Progenitor cell of endocrine pancreas (in vitro differentiated cells): ENCODE data around the gene SYCN. TPM values are rescaled to one million over a fixed set of nuclear protein-coding genes. Genes with fewer than 3 reads are reported as not detected.

Source experiments
- DNase-seq: peaks from one replicate; pipeline ENCODE4 v3.0.0; 2021; ENCODE audit warnings: low spot score; ENCODE audit not compliant: unreplicated experiment
- H3K27ac Mint-ChIP-seq: 2 replicates; pipeline ENCODE4 v1.8.0; 2021; ENCODE audit warnings: mild to moderate bottlenecking, moderate library complexity, mixed read lengths
- H3K27me3 Mint-ChIP-seq: 2 replicates; pipeline ENCODE4 v1.8.0; 2021; ENCODE audit warnings: mixed read lengths
- H3K36me3 Mint-ChIP-seq: 2 replicates; pipeline ENCODE4 v1.8.0; 2022; ENCODE audit warnings: mixed read lengths; ENCODE audit not compliant: insufficient read depth
- H3K4me1 Mint-ChIP-seq: 2 replicates; pipeline ENCODE4 v1.8.0; 2021; ENCODE audit warnings: low read depth, mixed read lengths
- H3K4me3 Mint-ChIP-seq: 2 replicates; pipeline ENCODE4 v1.8.0; 2021; ENCODE audit warnings: low read depth, mild to moderate bottlenecking, moderate library complexity, mixed read lengths
- H3K9me3 Mint-ChIP-seq: 2 replicates; pipeline ENCODE4 v1.8.0; 2021; ENCODE audit warnings: low read depth, mixed read lengths
- total RNA-seq: library from RNA; stranded (reverse); gene quantifications from 2 replicates; pipeline ENCODE4 v1.2.1, GENCODE V29; 2021
- TF ChIP-seq, protein P1 (sequence below): fragments of 200-600 bp; sonication (generic); IDR thresholded peaks from one replicate; pipeline ENCODE4 v1.5.0; 2021; ENCODE audit warnings: antibody characterized with exemption, mild to moderate bottlenecking; ENCODE audit not compliant: unreplicated experiment

The SYCN gene
- total RNA-seq, 1 donor from 2014 or later: not detected

DNA sequence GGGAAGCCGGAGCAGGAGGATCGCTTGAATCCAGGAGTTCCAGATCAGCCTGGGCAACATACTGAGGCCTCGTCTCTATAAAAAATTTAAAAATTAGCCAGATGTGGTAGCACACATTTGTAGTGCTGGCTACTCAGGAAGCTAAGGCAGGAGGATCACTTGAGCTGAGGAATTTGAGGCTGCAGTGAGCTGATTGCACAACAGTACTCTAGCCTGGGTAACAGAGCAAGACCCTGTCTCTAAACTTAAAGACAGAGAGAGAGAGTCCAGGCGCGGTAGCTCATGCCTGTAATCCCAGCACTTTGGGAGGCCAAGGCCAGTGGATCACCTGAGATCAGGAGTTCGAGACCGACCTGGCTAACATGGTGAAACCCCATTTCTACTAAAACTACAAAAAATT lies 36.4 kb upstream of the SYCN start:
- H3K27me3 Mint-ChIP-seq: peaks cover 52% of the 10 kb centered on the region
- no peak overlapping the region for H3K27ac Mint-ChIP-seq
- H3K9me3 Mint-ChIP-seq: no peaks in the 10 kb centered on the region
- DNase-seq: no peak
- TF ChIP-seq, protein P1, sequence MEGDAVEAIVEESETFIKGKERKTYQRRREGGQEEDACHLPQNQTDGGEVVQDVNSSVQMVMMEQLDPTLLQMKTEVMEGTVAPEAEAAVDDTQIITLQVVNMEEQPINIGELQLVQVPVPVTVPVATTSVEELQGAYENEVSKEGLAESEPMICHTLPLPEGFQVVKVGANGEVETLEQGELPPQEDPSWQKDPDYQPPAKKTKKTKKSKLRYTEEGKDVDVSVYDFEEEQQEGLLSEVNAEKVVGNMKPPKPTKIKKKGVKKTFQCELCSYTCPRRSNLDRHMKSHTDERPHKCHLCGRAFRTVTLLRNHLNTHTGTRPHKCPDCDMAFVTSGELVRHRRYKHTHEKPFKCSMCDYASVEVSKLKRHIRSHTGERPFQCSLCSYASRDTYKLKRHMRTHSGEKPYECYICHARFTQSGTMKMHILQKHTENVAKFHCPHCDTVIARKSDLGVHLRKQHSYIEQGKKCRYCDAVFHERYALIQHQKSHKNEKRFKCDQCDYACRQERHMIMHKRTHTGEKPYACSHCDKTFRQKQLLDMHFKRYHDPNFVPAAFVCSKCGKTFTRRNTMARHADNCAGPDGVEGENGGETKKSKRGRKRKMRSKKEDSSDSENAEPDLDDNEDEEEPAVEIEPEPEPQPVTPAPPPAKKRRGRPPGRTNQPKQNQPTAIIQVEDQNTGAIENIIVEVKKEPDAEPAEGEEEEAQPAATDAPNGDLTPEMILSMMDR: no peak
- no peaks in the 10 kb centered on the region for H3K4me1 Mint-ChIP-seq
- H3K36me3 Mint-ChIP-seq: no peaks in the 10 kb centered on the region
- H3K4me3 Mint-ChIP-seq: no peak overlapping the region

DNA sequence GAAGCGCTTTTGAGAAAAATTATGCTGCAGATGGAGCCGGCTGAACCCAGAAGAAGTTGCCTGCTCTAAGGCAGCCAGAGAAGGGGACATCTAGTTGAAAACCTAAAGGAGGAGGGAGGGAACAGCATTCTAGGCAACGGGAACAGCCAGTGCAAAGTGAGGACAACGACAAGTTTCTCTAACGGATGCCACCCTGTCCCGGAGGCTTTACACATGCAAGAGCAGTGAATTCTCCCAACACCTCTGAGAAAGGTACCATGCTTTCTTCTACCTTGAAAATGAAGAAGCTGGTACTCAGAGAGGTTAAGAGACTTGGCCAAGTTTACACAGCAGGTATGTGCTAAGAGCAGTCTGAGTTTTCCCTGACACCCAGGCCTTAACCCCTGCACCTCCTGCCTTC lies 34.9 kb upstream of the SYCN start:
- Mint-ChIP-seq H3K9me3 (no peaks in the 10 kb centered on the region), H3K4me3 (no peak overlapping the region), H3K27me3 (peaks cover 54% of the 10 kb centered on the region), H3K4me1 (no peaks in the 10 kb centered on the region), H3K27ac (no peak overlapping the region), H3K36me3 (no peaks in the 10 kb centered on the region)
- no peak for DNase-seq
- TF ChIP-seq, protein P1: no peak

DNA sequence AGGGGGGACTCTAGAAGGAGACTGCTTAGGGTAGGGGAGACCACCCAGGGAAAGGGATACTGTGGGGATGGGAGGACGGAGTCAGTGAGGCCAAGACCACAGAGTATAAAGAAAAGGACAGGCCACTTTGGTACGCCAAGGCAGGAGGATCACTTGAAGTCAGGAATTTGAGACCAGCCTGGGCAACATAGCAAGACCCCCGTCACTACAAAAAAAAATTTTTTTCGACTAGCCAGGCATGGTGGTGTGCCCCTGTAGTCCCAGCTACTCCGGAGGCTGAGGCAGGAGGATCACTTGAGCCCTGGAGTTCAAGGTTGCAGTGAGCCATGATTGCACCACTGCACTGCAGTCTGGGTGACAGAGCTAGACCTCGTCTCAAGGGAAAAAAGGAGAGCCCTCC lies 34.1 kb upstream of the SYCN start:
- Mint-ChIP-seq H3K36me3 (no peaks in the 10 kb centered on the region), H3K27me3 (peaks cover 53% of the 10 kb centered on the region), H3K4me3 (no peak overlapping the region), H3K4me1 (no peaks in the 10 kb centered on the region), H3K9me3 (no peaks in the 10 kb centered on the region), H3K27ac (no peak overlapping the region)
- TF ChIP-seq, protein P1: no peak
- no peak for DNase-seq

DNA sequence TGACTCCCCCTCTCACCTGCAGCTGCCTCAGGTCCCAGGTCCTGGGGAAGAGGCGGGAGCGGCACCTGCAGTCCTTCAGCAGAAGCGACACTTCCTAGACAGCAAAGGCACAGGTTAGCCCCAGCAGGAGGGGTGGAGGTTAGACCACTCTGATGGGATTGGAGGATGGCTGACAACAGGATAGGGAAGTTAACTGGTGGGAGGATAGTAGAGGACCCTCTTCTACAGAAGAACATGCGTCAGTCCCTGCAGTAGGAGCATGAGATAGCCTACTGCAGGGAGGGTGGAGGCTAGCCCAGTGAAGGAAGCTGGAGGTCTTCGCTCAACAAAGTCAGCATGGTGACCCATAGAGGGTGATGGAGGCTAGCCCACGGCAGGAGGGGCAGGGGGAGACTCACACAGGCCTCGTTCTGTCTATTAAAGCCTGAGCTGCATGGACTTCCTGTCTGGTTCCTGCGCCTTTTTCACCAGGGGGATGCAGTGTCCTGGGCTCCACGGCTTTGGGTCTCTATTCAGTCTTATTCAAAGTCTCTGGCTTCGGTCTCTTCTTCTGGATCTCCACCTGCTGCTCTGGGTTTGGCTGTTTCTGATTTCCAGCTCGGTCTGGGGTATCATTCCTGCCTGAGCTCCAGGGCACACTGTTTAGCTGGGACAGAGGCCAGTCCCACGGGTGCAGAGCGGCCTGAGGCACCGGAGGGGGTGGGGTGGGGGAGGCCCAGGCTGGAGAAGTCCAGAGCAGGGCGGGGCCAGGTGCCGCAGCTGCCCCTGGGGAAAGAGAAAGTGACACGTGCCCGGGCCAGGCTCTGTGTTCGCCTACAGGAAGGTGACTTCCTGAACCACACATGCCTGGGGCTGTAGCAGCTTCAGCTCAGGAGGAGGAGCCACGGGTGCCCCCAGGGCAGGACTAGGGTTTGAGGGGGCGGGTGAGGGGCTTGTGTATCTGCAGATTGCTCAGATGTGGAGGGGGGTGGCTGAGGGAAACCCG lies 33.4 kb upstream of the SYCN start:
- Mint-ChIP-seq H3K27ac (no peak overlapping the region), H3K4me1 (no peaks in the 10 kb centered on the region), H3K4me3 (no peak overlapping the region), H3K27me3 (peaks cover 55% of the 10 kb centered on the region), H3K9me3 (no peaks in the 10 kb centered on the region), H3K36me3 (no peaks in the 10 kb centered on the region)
- TF ChIP-seq, protein P1: no peak
- no peak for DNase-seq

DNA sequence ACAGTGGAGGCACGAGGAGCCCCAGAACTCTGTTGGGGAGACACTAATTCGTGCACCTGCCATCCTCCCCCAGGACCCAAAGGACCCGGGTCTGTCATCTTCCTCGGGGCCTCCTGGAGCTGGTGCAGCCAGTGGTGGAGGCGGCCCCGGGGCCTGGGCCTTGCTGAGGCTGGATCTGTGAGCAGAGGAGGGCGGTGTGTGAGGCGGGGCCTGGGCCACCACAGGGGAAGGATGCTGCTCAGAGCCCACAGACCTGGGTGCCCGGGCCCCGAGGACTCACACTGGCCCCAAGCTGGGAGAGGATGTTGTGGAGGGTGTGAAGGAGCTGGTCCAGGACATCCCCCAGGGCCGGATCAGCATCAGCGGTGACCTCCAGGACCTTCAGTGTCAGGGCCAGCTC lies 32.5 kb upstream of the SYCN start:
- no peaks in the 10 kb centered on the region for H3K9me3 Mint-ChIP-seq
- peaks cover 59% of the 10 kb centered on the region for H3K27me3 Mint-ChIP-seq
- TF ChIP-seq, protein P1: no peak
- H3K4me1 Mint-ChIP-seq: no peaks in the 10 kb centered on the region
- H3K27ac Mint-ChIP-seq: no peak overlapping the region
- no peak overlapping the region for H3K4me3 Mint-ChIP-seq
- no peak for DNase-seq
- no peaks in the 10 kb centered on the region for H3K36me3 Mint-ChIP-seq
